GM23338 (cell line): ENCODE measurements around the gene COL16A1. TPM values are rescaled to one million over a fixed set of nuclear protein-coding genes. Genes with fewer than 3 reads are reported as not detected.
A peak's percentile ranks its signal among the peaks of the same experiment; 100 is the strongest.

Experiments used
- ATAC-seq: fragments of 200-7000 bp; cut with Tn5 transposase; 3 replicates; pipeline ENCODE4 v1.9.1; 2020
- DNase-seq: peaks from one replicate; pipeline ENCODE4 v3.0.0-alpha.2; 2015; ENCODE audit warnings: low spot score
- H2AFZ ChIP-seq: fragments of 200-600 bp; sonication (generic); 2 replicates; pipeline ENCODE4 v1.8.0; 2016; ENCODE audit warnings: antibody characterized with exemption, mild to moderate bottlenecking, moderate library complexity
- H3F3A ChIP-seq: fragments of 200-600 bp; sonication (generic); replicated peaks from 2 replicates; pipeline ENCODE4 v1.8.0; 2017; ENCODE audit warnings: antibody characterized with exemption, mixed run types, low read depth
- H3K27ac ChIP-seq: fragments of 200-600 bp; sonication (generic); 2 replicates; pipeline ENCODE4 v1.6.1; 2016; ENCODE audit warnings: low read depth
- H3K27me3 ChIP-seq: fragments of 200-600 bp; sonication (generic); 2 replicates; pipeline ENCODE4 v1.8.0; 2016; ENCODE audit warnings: mild to moderate bottlenecking, mixed run types, moderate library complexity; ENCODE audit not compliant: insufficient read depth
- H3K36me3 ChIP-seq: fragments of 200-600 bp; sonication (generic); 2 replicates; pipeline ENCODE4 v1.8.0; 2016; ENCODE audit warnings: mild to moderate bottlenecking; ENCODE audit not compliant: insufficient read depth
- H3K4me1 ChIP-seq: fragments of 200-600 bp; sonication (generic); 2 replicates; pipeline ENCODE4 v1.8.0; 2016; ENCODE audit warnings: mild to moderate bottlenecking, moderate library complexity; ENCODE audit not compliant: insufficient read depth
- H3K4me2 ChIP-seq: fragments of 200-600 bp; sonication (generic); 2 replicates; pipeline ENCODE4 v1.7.1; 2017; ENCODE audit warnings: mixed run types
- H3K4me3 ChIP-seq: fragments of 200-600 bp; sonication (generic); 2 replicates; pipeline ENCODE4 v1.6.1; 2016; ENCODE audit warnings: mixed run types
- H3K79me2 ChIP-seq: fragments of 200-600 bp; sonication (generic); replicated peaks from 2 replicates; pipeline ENCODE4 v1.8.0; 2017; ENCODE audit warnings: mild to moderate bottlenecking; ENCODE audit not compliant: insufficient read depth
- H3K9me2 ChIP-seq: fragments of 200-600 bp; sonication (generic); 2 replicates; pipeline ENCODE4 v1.8.0; 2017; ENCODE audit not compliant: insufficient read depth
- H4K20me1 ChIP-seq: fragments of 200-600 bp; sonication (generic); replicated peaks from 2 replicates; pipeline ENCODE4 v1.8.0; 2017; ENCODE audit warnings: mild to moderate bottlenecking; ENCODE audit not compliant: insufficient read depth
- H3K27ac Mint-ChIP-seq: 2 replicates; pipeline ENCODE4 v1.8.0; 2020; ENCODE audit warnings: inconsistent platforms, mild to moderate bottlenecking, moderate library complexity, mixed read lengths
- H3K27me3 Mint-ChIP-seq: 3 replicates; pipeline ENCODE4 v1.8.0; 2022; ENCODE audit warnings: low read depth, mild to moderate bottlenecking, moderate library complexity, mixed read lengths, inconsistent platforms; ENCODE audit not compliant: insufficient read depth, poor library complexity
- H3K36me3 Mint-ChIP-seq: 3 replicates; pipeline ENCODE4 v1.8.0; 2021; ENCODE audit warnings: low read depth, mild to moderate bottlenecking, inconsistent platforms, moderate library complexity, mixed read lengths
- H3K4me1 Mint-ChIP-seq: 3 replicates; pipeline ENCODE4 v1.8.0; 2020; ENCODE audit warnings: mild to moderate bottlenecking, inconsistent platforms, mixed read lengths
- H3K4me3 Mint-ChIP-seq: 3 replicates; pipeline ENCODE4 v1.8.0; 2021; ENCODE audit warnings: moderate library complexity, mild to moderate bottlenecking, inconsistent platforms, mixed read lengths
- H3K9me3 Mint-ChIP-seq: 3 replicates; pipeline ENCODE4 v1.8.0; 2020; ENCODE audit warnings: moderate library complexity, mild to moderate bottlenecking, inconsistent platforms, mixed read lengths
- CREB1 ChIP-seq: fragments of 250-450 bp; sonication (Bioruptor Pico); IDR thresholded peaks from 2 replicates; pipeline ENCODE4 v1.5.0; 2020; ENCODE audit warnings: low read depth, mild to moderate bottlenecking, moderate library complexity
- EZH2 ChIP-seq: fragments of 200-600 bp; sonication (generic); IDR thresholded peaks from one replicate; pipeline ENCODE4 v1.8.0; 2017; ENCODE audit warnings: antibody characterized with exemption, mild to moderate bottlenecking, low read depth; ENCODE audit not compliant: unreplicated experiment
- EZH2phosphoT487 ChIP-seq: fragments of 200-600 bp; sonication (generic); IDR thresholded peaks from one replicate; pipeline ENCODE4 v1.8.1; 2018; ENCODE audit warnings: antibody characterized with exemption; ENCODE audit not compliant: unreplicated experiment
- JUNB ChIP-seq: IDR thresholded peaks from one replicate; pipeline ENCODE4 v1.6.1; 2016; ENCODE audit warnings: antibody characterized with exemption; ENCODE audit not compliant: unreplicated experiment
- NANOG ChIP-seq: IDR thresholded peaks from 2 replicates; pipeline ENCODE4 v1.6.1; 2016; ENCODE audit warnings: antibody characterized with exemption, borderline replicate concordance
- POLR2AphosphoS5 ChIP-seq: IDR thresholded peaks from 2 replicates; pipeline ENCODE4 v1.6.1; 2016; ENCODE audit warnings: antibody characterized with exemption, low read depth
- STAT1 ChIP-seq: IDR thresholded peaks from one replicate; pipeline ENCODE4 v1.6.1; 2016; ENCODE audit warnings: antibody characterized with exemption; ENCODE audit not compliant: unreplicated experiment
- ZNF114 ChIP-seq: fragments of 250-450 bp; sonication (Bioruptor Pico); IDR thresholded peaks from 2 replicates; pipeline ENCODE4 v1.5.0; 2020; ENCODE audit warnings: mild to moderate bottlenecking, moderate library complexity
- ZNF331 ChIP-seq: fragments of 250-450 bp; sonication (Bioruptor Pico); IDR thresholded peaks from 2 replicates; pipeline ENCODE4 v1.5.0; 2020; ENCODE audit warnings: low read depth, mild to moderate bottlenecking, moderate library complexity
- polyA plus RNA-seq: library from polyadenylated mRNA; unstranded; fragments of >200 nt; fragmentation: Nextera tagmentation; extraction: Ambion mirVana; gene quantifications from 2 replicates; pipeline ENCODE4 v1.2.1, GENCODE V29; 2016
- total RNA-seq: library from RNA; depleted of rRNA; stranded (reverse); fragments of >200 nt; shearing (Covaris generic); gene quantifications from 2 replicates; pipeline ENCODE4 v1.2.3, GENCODE V29; 2014
- TF ChIP-seq, protein P1 (sequence below): IDR thresholded peaks from 2 replicates; pipeline ENCODE4 v1.6.1; 2016; ENCODE audit warnings: antibody characterized with exemption
- TF ChIP-seq, protein P2 (sequence below): fragments of 250-450 bp; sonication (Bioruptor Pico); IDR thresholded peaks from 2 replicates; pipeline ENCODE4 v1.5.0; 2020; ENCODE audit warnings: mild to moderate bottlenecking, moderate library complexity
- TF ChIP-seq, protein P3 (sequence below): IDR thresholded peaks from one replicate; pipeline ENCODE4 v1.6.1; 2018; ENCODE audit warnings: antibody characterized with exemption; ENCODE audit not compliant: unreplicated experiment
- TF ChIP-seq, protein P4 (sequence below), 2 experiments: fragments of 200-600 bp in 1 of 2; sonication (generic) in 1 of 2; conservative IDR thresholded peaks; 2 replicates each; pipeline versions ENCODE4 v1.5.1 to v1.6.1; 2016 to 2017; ENCODE audit warnings: antibody characterized with exemption in 2 of 2, low read depth in 2 of 2, mild to moderate bottlenecking in 2 of 2, moderate library complexity in 1 of 2

The COL16A1 gene
- total and polyA plus RNA-seq, 2 experiments from 2014 or later, result 4.2 to 13.2 TPM

DNA sequence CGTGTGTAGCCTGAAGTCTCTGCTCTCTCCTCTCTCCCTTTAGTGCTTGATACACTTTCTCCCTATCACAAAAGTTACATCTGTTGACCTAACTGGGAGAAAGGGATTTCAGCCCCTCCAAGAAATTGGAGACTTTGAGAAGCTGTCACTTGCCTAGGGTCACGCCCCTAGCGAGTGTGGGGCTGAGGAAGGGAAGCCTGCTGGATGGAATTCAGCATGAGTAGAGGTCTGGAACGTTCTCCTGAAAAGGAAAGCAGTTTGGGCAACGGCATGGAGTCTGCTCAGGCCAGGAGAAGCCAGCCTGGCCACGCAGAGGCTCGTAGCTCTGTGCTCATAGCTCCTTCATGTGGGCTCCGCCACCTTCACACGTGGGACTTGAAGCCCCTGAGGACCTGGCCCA is 22.4 kb downstream of the COL16A1 start:
- H3K4me3 ChIP-seq, result no peak overlapping the region
- no peaks in the 10 kb centered on the region for H3K36me3 ChIP-seq
- TF ChIP-seq, protein P1, sequence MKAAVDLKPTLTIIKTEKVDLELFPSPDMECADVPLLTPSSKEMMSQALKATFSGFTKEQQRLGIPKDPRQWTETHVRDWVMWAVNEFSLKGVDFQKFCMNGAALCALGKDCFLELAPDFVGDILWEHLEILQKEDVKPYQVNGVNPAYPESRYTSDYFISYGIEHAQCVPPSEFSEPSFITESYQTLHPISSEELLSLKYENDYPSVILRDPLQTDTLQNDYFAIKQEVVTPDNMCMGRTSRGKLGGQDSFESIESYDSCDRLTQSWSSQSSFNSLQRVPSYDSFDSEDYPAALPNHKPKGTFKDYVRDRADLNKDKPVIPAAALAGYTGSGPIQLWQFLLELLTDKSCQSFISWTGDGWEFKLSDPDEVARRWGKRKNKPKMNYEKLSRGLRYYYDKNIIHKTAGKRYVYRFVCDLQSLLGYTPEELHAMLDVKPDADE, result no peak
- TF ChIP-seq, protein P2, sequence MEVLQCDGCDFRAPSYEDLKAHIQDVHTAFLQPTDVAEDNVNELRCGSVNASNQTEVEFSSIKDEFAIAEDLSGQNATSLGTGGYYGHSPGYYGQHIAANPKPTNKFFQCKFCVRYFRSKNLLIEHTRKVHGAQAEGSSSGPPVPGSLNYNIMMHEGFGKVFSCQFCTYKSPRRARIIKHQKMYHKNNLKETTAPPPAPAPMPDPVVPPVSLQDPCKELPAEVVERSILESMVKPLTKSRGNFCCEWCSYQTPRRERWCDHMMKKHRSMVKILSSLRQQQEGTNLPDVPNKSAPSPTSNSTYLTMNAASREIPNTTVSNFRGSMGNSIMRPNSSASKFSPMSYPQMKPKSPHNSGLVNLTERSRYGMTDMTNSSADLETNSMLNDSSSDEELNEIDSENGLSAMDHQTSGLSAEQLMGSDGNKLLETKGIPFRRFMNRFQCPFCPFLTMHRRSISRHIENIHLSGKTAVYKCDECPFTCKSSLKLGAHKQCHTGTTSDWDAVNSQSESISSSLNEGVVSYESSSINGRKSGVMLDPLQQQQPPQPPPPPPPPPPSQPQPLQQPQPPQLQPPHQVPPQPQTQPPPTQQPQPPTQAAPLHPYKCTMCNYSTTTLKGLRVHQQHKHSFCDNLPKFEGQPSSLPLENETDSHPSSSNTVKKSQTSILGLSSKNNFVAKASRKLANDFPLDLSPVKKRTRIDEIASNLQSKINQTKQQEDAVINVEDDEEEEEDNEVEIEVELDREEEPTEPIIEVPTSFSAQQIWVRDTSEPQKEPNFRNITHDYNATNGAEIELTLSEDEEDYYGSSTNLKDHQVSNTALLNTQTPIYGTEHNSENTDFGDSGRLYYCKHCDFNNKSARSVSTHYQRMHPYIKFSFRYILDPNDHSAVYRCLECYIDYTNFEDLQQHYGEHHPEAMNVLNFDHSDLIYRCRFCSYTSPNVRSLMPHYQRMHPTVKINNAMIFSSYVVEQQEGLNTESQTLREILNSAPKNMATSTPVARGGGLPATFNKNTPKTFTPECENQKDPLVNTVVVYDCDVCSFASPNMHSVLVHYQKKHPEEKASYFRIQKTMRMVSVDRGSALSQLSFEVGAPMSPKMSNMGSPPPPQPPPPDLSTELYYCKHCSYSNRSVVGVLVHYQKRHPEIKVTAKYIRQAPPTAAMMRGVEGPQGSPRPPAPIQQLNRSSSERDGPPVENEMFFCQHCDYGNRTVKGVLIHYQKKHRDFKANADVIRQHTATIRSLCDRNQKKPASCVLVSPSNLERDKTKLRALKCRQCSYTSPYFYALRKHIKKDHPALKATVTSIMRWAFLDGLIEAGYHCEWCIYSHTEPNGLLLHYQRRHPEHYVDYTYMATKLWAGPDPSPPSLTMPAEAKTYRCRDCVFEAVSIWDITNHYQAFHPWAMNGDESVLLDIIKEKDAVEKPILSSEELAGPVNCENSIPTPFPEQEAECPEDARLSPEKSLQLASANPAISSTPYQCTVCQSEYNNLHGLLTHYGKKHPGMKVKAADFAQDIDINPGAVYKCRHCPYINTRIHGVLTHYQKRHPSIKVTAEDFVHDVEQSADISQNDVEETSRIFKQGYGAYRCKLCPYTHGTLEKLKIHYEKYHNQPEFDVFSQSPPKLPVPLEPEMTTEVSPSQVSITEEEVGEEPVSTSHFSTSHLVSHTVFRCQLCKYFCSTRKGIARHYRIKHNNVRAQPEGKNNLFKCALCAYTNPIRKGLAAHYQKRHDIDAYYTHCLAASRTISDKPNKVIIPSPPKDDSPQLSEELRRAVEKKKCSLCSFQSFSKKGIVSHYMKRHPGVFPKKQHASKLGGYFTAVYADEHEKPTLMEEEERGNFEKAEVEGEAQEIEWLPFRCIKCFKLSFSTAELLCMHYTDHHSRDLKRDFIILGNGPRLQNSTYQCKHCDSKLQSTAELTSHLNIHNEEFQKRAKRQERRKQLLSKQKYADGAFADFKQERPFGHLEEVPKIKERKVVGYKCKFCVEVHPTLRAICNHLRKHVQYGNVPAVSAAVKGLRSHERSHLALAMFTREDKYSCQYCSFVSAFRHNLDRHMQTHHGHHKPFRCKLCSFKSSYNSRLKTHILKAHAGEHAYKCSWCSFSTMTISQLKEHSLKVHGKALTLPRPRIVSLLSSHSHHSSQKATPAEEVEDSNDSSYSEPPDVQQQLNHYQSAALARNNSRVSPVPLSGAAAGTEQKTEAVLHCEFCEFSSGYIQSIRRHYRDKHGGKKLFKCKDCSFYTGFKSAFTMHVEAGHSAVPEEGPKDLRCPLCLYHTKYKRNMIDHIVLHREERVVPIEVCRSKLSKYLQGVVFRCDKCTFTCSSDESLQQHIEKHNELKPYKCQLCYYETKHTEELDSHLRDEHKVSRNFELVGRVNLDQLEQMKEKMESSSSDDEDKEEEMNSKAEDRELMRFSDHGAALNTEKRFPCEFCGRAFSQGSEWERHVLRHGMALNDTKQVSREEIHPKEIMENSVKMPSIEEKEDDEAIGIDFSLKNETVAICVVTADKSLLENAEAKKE (CRISPR knock-in tag), result no peak
- TF ChIP-seq POLR2AphosphoS5, result no peak
- no peak for TF ChIP-seq ZNF331
- no peak for TF ChIP-seq JUNB
- TF ChIP-seq, protein P3, sequence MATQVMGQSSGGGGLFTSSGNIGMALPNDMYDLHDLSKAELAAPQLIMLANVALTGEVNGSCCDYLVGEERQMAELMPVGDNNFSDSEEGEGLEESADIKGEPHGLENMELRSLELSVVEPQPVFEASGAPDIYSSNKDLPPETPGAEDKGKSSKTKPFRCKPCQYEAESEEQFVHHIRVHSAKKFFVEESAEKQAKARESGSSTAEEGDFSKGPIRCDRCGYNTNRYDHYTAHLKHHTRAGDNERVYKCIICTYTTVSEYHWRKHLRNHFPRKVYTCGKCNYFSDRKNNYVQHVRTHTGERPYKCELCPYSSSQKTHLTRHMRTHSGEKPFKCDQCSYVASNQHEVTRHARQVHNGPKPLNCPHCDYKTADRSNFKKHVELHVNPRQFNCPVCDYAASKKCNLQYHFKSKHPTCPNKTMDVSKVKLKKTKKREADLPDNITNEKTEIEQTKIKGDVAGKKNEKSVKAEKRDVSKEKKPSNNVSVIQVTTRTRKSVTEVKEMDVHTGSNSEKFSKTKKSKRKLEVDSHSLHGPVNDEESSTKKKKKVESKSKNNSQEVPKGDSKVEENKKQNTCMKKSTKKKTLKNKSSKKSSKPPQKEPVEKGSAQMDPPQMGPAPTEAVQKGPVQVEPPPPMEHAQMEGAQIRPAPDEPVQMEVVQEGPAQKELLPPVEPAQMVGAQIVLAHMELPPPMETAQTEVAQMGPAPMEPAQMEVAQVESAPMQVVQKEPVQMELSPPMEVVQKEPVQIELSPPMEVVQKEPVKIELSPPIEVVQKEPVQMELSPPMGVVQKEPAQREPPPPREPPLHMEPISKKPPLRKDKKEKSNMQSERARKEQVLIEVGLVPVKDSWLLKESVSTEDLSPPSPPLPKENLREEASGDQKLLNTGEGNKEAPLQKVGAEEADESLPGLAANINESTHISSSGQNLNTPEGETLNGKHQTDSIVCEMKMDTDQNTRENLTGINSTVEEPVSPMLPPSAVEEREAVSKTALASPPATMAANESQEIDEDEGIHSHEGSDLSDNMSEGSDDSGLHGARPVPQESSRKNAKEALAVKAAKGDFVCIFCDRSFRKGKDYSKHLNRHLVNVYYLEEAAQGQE, result no peak
- TF ChIP-seq ZNF114 (CRISPR knock-in tag), result no peak
- no peak for TF ChIP-seq NANOG
- TF ChIP-seq EZH2phosphoT487, result no peak
- no peak for TF ChIP-seq STAT1
- no peak for TF ChIP-seq EZH2
- TF ChIP-seq CREB1 (CRISPR knock-in tag), result no peak
- TF ChIP-seq, protein P4, sequence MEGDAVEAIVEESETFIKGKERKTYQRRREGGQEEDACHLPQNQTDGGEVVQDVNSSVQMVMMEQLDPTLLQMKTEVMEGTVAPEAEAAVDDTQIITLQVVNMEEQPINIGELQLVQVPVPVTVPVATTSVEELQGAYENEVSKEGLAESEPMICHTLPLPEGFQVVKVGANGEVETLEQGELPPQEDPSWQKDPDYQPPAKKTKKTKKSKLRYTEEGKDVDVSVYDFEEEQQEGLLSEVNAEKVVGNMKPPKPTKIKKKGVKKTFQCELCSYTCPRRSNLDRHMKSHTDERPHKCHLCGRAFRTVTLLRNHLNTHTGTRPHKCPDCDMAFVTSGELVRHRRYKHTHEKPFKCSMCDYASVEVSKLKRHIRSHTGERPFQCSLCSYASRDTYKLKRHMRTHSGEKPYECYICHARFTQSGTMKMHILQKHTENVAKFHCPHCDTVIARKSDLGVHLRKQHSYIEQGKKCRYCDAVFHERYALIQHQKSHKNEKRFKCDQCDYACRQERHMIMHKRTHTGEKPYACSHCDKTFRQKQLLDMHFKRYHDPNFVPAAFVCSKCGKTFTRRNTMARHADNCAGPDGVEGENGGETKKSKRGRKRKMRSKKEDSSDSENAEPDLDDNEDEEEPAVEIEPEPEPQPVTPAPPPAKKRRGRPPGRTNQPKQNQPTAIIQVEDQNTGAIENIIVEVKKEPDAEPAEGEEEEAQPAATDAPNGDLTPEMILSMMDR (conservative IDR thresholded peaks at IDR 0.05; ENCODE audit: low read depth in 2 of 2), result no peak
- Mint-ChIP-seq H3K9me3 (no peaks in the 10 kb centered on the region), H3K27ac (no peak overlapping the region), H3K4me1 (peaks cover 9% of the 10 kb centered on the region), H3K4me3 (no peak overlapping the region), H3K27me3 (peaks cover 5% of the 10 kb centered on the region), H3K36me3 (no peaks in the 10 kb centered on the region; the same call in 2 of the 3 replicates)
- no peaks in the 10 kb centered on the region for H4K20me1 ChIP-seq
- H3K27ac ChIP-seq, result no peak overlapping the region
- H3F3A ChIP-seq, result no peaks in the 10 kb centered on the region
- ATAC-seq (no peak), DNase-seq (peak; percentile 26)
- H3K4me2 ChIP-seq, result no peak overlapping the region
- H3K79me2 ChIP-seq, result no peaks in the 10 kb centered on the region
- H3K4me1 ChIP-seq, result 0 out of 2 replicates have a peak, but pooled peaks cover 2% of the 10 kb centered on the region
- H3K27me3 ChIP-seq, result no peaks in the 10 kb centered on the region
- H3K9me2 ChIP-seq, result no peaks in the 10 kb centered on the region
- H2AFZ ChIP-seq, result no peak overlapping the region
